H1 (cell line): Measurements from ENCODE around the gene SMU1. TPM values are rescaled to one million over a fixed set of nuclear protein-coding genes. Genes with fewer than 3 reads are reported as not detected.

Experiments used
- CREB1 ChIP-seq: IDR thresholded peaks from 2 replicates; pipeline ENCODE4 v1.6.1; 2012; ENCODE audit warnings: inconsistent platforms
- polyA plus RNA-seq, 7 experiments: library from polyadenylated mRNA; depleted of rRNA in 3 of 7; stranded (reverse) in 5 of 7; unstranded in 2 of 7; fragments of >200 nt in 5 of 7; fragments of 200-250 nt in 2 of 7; gene quantifications; 1 replicate in 5 of 7; 2 replicates in 1 of 7; 4 replicates in 1 of 7; pipeline versions ENCODE4 v1.2.1 to v1.2.3, GENCODE V29; 2011 to 2013; ENCODE audit warnings: missing spikeins in 2 of 7, mixed read lengths in 2 of 7
- total RNA-seq: library from RNA; stranded (reverse); fragmentation: NEBNext Ultra II Directional; extraction: Animal tissue kit (Norgen Biotek cat#: 25700); gene quantifications from 2 replicates; pipeline ENCODE4 v1.2.1, GENCODE V29; 2021

The SMU1 gene
- total and polyA plus RNA-seq, 2 of the 8 experiments (the other 6 are each of a cell fraction or from before 2014, with no cell fraction given): 8.4 to 26.0 TPM

DNA sequence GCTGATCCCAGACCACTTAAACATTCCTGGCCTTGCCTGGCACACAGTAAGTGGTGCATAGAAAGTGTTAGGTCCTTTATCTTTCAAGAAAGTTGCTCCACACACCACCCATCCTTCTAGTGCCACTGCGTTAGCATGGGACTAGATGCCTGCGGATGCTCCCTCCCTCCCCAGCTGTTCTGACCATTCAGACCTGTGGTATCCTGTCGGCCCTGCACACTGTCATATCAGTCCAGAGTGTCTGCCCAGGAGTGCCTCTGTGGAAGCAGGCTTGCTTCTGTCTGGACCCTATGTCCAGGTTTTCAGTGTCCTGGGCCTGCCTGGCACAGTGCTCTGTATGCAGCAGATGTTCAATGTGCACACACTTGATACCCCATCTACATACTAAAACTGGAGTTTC, 38.3 kb upstream of the SMU1 start (continued):
- no peak for TF ChIP-seq CREB1
